Fibroblast of lung (primary cell): ENCODE results near the gene NFAM1.

Experiments used
- CTCF ChIP-seq, 2 donors: IDR thresholded peaks in 1 of 2; conservative IDR thresholded peaks in 1 of 2; 1 replicate in 1 of 2; 2 replicates in 1 of 2; pipeline ENCODE4 v1.5.1; 2011 to 2012; ENCODE audit warnings: low read length in 2 of 2, control low read depth in 1 of 2, inconsistent platforms in 1 of 2, low read depth in 1 of 2, mild to moderate bottlenecking in 1 of 2
- EZH2 ChIP-seq: IDR thresholded peaks from 2 replicates; pipeline ENCODE4 v1.5.1; 2012; ENCODE audit warnings: low read length, control low read depth, mild to moderate bottlenecking; ENCODE audit errors: missing control alignments

GRCh38 chr22:42418811-42419242 is 13.4 kb downstream of the NFAM1 start:
- TF ChIP-seq CTCF (conservative IDR thresholded peaks at IDR 0.05 in 1 of 2, IDR thresholded peaks at IDR 0.05 in 1 of 2; ENCODE audit: low read depth in 1 of 2, low read length in 2 of 2), result no peak
- no peak for TF ChIP-seq EZH2
